Measurements from ENCODE around the gene DNAJA3.
A peak's percentile ranks its signal among the peaks of the same experiment; 100 is the strongest.

The DNAJA3 gene

GRCh38 chr16:4407543-4408322 is 17.9 kb upstream of the DNAJA3 start:
- DNase-seq, result no peak

GRCh38 chr16:4408323-4408690 is 17.4 kb upstream of the DNAJA3 start:
- DNase-seq, result no peak

- DNase-seq, result no peak
These were observed 16.4 kb upstream of the DNAJA3 start for GRCh38 chr16:4409081-4409932.

- no peak for DNase-seq
These were observed 15.2 kb upstream of the DNAJA3 start for GRCh38 chr16:4410335-4411075.

- no peak for DNase-seq
These were observed 14.0 kb upstream of the DNAJA3 start for GRCh38 chr16:4411684-4412083.

GRCh38 chr16:4412159-4412558 is 13.5 kb upstream of the DNAJA3 start:
- no peak for DNase-seq

DNA sequence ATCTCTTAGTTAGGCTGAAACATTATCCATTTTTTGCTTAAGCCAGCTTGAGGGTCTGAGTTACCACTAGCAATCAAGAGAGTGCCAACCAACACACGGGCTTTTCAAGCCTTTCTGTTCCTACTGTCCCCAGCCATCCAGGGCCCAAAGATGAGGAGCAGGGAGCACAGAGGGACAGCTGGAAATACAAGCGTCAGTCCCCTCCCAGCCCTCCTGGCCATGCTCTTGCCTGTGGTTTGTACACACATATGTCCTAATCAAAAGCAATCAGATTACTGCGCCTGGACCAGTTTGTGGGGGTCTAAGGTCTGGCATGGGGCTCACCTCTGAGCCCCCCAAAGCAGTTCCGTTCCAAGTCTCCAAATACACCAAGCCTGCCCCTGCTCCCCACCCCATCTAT is 12.8 kb upstream of the DNAJA3 start:
- no peak for DNase-seq

GRCh38 chr16:4414187-4414917 is 11.3 kb upstream of the DNAJA3 start:
- DNase-seq, result no peak

DNA sequence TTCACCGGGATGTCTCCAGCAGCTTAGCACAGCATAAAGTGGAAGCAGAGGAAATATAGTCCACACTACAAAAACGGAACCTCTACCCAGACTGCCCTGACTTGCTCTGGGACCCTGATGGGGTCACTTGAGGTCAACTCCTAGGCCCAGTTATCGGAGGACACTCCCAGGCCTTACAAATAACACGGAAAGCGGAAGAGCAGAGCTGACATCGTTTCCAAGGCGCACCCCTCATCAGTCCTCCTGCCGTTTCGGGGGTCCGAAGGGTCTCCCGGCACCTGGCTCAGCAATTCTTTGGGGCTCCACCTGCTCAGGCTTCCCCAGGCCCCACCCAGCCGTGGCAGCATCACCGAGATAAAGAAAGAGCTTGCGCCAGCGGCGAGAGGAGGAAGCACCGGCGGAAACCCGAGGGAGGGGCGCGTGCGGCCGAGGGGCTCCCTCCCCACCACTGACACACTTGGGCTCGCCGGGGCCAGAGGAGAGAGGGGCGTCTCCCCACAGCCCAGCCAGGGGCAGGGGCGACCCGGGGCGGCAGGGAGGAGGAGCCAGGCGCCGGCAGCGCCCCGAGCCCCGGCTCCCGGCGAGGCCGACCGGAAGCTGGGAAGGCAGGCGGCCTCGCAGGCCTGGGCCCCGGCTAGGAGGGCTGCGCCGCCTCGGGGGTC is 10.0 kb upstream of the DNAJA3 start:
- no peak for DNase-seq

- peak; percentile 65 to 89 for DNase-seq
These were observed 9.3 kb upstream of the DNAJA3 start, which contains the start of gene CORO7 for GRCh38 chr16:4416200-4417032. Gene CORO7, minus strand, starts transcription at chr16:4416596. Its CDS starts 78 bp downstream, at chr16:4416518.

DNA sequence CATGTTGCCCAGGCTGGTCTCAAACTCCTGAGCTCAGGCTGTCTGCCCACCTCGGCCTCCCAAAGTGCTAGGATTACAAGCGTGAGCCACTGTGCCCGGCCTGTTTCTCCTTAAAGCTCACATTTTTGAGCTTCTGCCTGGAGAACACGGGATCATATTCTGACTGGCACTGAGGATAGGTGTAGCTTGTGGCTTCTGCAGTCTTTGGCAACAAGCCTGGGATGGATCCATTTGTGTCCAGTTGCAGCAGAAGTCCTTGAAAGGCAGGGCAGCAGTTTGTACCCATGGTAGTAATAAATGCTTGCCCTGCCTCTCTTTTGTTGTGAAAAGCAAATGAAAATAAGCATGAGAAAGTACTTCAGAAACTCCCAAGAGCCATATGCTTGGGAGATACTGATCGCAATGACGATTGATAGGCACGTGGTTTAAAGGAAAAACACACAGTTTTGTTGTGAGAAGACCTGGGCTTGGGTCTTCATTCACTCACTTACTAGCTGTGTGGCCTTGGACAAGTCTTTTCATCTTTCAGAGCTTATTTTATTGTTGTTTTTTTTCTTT is 6.2 kb upstream of the DNAJA3 start:
- DNase-seq, result no peak

DNA sequence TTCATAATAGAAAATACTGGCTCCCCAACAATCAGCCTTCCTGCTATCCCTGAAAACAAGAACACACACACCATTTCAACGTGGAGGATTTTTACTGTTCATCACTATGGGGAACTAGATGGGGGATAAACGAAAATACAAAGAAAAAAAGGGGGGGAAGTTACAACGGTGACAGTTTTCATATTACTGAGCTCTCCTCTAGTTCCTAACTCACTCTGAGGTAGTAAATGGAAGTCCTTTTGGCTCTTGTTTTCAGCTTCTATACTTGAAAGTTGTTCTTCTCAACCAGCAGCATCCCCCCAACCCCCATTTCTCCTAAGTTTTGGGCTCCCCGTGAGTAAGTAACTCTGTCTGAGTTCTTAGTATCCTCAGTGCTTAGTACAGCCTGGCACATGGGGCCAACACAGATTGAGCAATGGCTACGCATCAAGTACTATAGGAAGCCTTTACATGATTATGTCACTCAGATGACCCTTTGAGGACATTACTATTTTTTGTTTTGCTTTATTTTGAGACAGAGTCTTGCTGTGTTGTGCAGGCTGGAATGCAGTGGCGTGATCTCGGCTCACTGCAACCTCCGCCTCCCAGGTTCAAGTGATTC is 5.1 kb upstream of the DNAJA3 start:
- no peak for DNase-seq

GRCh38 chr16:4426021-4426684 is 485 bp downstream of the DNAJA3 start:
- no peak for DNase-seq

DNA sequence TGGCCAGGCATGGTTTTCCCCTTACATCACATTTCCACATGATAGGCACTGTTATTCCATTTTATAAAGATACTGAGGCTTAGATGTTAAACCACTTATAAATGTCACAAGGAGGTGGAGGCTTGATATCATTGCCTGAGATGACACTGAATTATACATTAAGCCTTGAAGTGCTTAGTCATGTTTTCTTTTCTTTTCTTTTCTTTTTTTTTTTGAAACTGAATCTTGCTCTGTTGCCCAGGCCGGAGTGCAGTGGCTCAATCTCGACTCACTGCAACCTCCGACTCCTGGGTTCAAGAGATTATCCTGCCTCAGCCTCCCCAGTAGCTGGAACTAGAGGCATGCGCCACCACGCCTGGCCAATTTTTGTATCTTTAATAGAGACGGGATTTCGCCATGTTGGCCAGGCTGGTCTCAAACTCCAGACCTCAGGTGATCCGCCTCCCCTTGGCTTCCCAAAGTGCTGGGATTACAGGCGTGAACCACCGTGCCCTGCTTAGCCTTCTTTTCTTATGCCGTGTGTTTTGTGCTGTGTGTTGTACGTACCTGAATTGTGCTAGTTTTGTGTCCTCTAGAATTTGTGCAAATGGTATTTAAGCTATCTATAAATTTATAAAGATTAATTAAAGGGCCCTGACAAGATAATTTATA is 1.2 kb downstream of the DNAJA3 start:
- DNase-seq, result no peak

- no peak for DNase-seq
These were observed 2.8 kb downstream of the DNAJA3 start for GRCh38 chr16:4428500-4428899.

- no peak for DNase-seq
These were observed 5.4 kb downstream of the DNAJA3 start for GRCh38 chr16:4431023-4431422.

DNA sequence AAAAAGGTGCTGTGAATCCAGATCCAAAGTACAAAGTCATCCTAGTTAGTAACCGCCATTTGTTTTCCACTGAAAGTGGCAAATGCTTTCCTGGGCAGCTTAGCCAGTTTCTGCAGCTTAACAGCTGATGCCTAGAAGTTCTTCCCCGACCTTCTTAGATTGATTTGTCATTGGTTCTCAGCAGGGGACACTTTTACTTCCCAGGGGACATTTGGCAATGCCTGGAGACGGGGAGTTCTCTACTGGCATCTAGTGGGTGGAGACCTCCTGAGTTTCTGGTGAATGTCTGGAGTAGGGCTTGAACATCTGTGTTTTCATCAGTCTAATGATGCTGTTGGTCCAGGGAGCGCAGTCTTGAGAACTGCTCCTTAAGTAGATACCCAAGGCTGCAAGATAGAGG is 7.6 kb downstream of the DNAJA3 start:
- no peak for DNase-seq

GRCh38 chr16:4433914-4434787 is 8.5 kb downstream of the DNAJA3 start:
- DNase-seq, result no peak
